HCT116 (cell line): Measurements from ENCODE around the gene ARNT2. TPM values are rescaled to one million over a fixed set of nuclear protein-coding genes. Genes with fewer than 3 reads are reported as not detected.
A peak's percentile ranks its signal among the peaks of the same experiment; 100 is the strongest.

Experiments
- ATAC-seq: fragments of 200-7000 bp; cut with Tn5 transposase; 2 replicates; pipeline ENCODE4 v1.9.1; 2020; ENCODE audit warnings: mild to moderate bottlenecking, moderate library complexity
- BruUV-seq: library from RNA; stranded (reverse); fragments of 400-500 nt; replicated peaks from 2 replicates; lab custom pipeline; 2021; lab: Mats Ljungman, UMichigan
- CTCF ChIA-PET: fragments of 300-600 bp; sonication (Branson Sonifier 250); formaldehyde crosslinking; loops from one replicate; lab custom pipeline; 2021; ENCODE audit warnings: antibody characterized with exemption; lab: Charles Lee
- POLR2A ChIA-PET: fragments of 300-600, 350-600 bp; sonication (Branson Sonifier 250); formaldehyde crosslinking; loops from one replicate; lab custom pipeline; 2021; ENCODE audit warnings: antibody characterized with exemption; lab: Charles Lee
- RAD21 ChIA-PET, 2 experiments: fragments of 300-600 bp; sonication (Branson Sonifier 250); formaldehyde crosslinking; loops; one replicate each; lab custom pipeline; 2023; ENCODE audit warnings: low total read pairs in 2 of 2; ENCODE audit not compliant: uncharacterized antibody in 2 of 2, unreplicated experiment in 2 of 2, low non-redundant PET in 1 of 2; lab: Charles Lee
- DNase-seq: peaks from one replicate; pipeline ENCODE4 v3.0.0-alpha.2; 2010; ENCODE audit warnings: low read depth, low spot score
- H2AFZ ChIP-seq: fragments of 200-600 bp; shearing (Covaris generic), sonication (generic); 2 replicates; pipeline ENCODE4 v1.6.1; 2017; ENCODE audit warnings: low read depth, mixed run types, mixed read lengths, antibody characterized with exemption, low read length; ENCODE audit not compliant: poor library complexity, severe bottlenecking
- H3K27ac ChIP-seq: 2 replicates; pipeline ENCODE4 v1.5.1; 2012; ENCODE audit warnings: low read depth, low read length
- H3K27me3 ChIP-seq: fragments of 200-600 bp; sonication (generic); 2 replicates; pipeline ENCODE4 v1.6.1; 2016; ENCODE audit warnings: mixed run types, low read length, mixed read lengths; ENCODE audit not compliant: insufficient read depth
- H3K36me3 ChIP-seq, 2 experiments: fragments of 200-500 bp in 1 of 2; fragments of 200-600 bp in 1 of 2; sonication (Bioruptor generic) in 1 of 2; sonication (generic) in 1 of 2; 2 replicates each; pipeline versions ENCODE4 v1.5.1 to v1.6.1; 2014 to 2016; ENCODE audit warnings: low read length in 2 of 2, inconsistent platforms in 1 of 2, mixed read lengths in 1 of 2, mixed run types in 1 of 2; ENCODE audit not compliant: insufficient read depth in 2 of 2, control insufficient read depth in 1 of 2
- H3K4me1 ChIP-seq, 2 experiments: fragments of 200-600 bp in 1 of 2; sonication (generic) in 1 of 2; 2 replicates each; pipeline versions ENCODE4 v1.5.1 to v1.6.1; 2012 to 2017; ENCODE audit warnings: low read length in 2 of 2, inconsistent platforms in 1 of 2, mild to moderate bottlenecking in 1 of 2, mixed read lengths in 1 of 2, mixed run types in 1 of 2, moderate library complexity in 1 of 2; ENCODE audit not compliant: insufficient read depth in 2 of 2, control insufficient read depth in 1 of 2
- H3K4me2 ChIP-seq: fragments of 200-600 bp; sonication (generic); 2 replicates; pipeline ENCODE4 v1.6.1; 2017; ENCODE audit warnings: mixed run types, low read length, mixed read lengths
- H3K4me3 ChIP-seq, 2 experiments: fragments of 200-600 bp in 1 of 2; sonication (generic) in 1 of 2; replicated peaks in 1 of 2; 2 replicates each; pipeline ENCODE4 v1.5.1; 2011 to 2016; ENCODE audit warnings: low read length in 2 of 2, control low read depth in 1 of 2, low read depth in 1 of 2, mild to moderate bottlenecking in 1 of 2, mixed read lengths in 1 of 2, mixed run types in 1 of 2
- H3K79me2 ChIP-seq: fragments of 200-600 bp; sonication (generic); 2 replicates; pipeline ENCODE4 v1.6.1; 2017; ENCODE audit warnings: mild to moderate bottlenecking, mixed run types, low read length, moderate library complexity, mixed read lengths; ENCODE audit not compliant: insufficient read depth
- H3K9ac ChIP-seq: fragments of 200-600 bp; sonication (generic); 2 replicates; pipeline ENCODE4 v1.6.1; 2016; ENCODE audit warnings: low read length, mixed read lengths
- H3K9me2 ChIP-seq: fragments of 200-600 bp; sonication (generic), shearing (Covaris generic); 2 replicates; pipeline ENCODE4 v1.6.1; 2017; ENCODE audit warnings: mixed run types, mild to moderate bottlenecking, moderate library complexity; ENCODE audit not compliant: insufficient read depth
- H3K9me3 ChIP-seq, 2 experiments: fragments of 200-500 bp in 1 of 2; fragments of 200-600 bp in 1 of 2; sonication (Bioruptor generic) in 1 of 2; sonication (generic) in 1 of 2; 2 replicates each; pipeline ENCODE4 v1.6.1; 2014 to 2017; ENCODE audit warnings: low read length in 2 of 2, mixed read lengths in 2 of 2, inconsistent platforms in 1 of 2, low read depth in 1 of 2, mild to moderate bottlenecking in 1 of 2, mixed run types in 1 of 2, moderate library complexity in 1 of 2; ENCODE audit not compliant: control insufficient read depth in 1 of 2, insufficient read depth in 1 of 2
- H4K20me1 ChIP-seq: fragments of 200-600 bp; sonication (generic), shearing (Covaris generic); 2 replicates; pipeline ENCODE4 v1.6.1; 2017; ENCODE audit warnings: mixed run types, mild to moderate bottlenecking, moderate library complexity; ENCODE audit not compliant: insufficient read depth
- CBX3 ChIP-seq: IDR thresholded peaks from 2 replicates; pipeline ENCODE4 v1.6.1; 2012; ENCODE audit warnings: low read depth
- ELF1 ChIP-seq: IDR thresholded peaks from 2 replicates; pipeline ENCODE4 v1.6.1; 2012; ENCODE audit warnings: low read depth, borderline replicate concordance
- EZH2phosphoT487 ChIP-seq: fragments of 200-600 bp; IDR thresholded peaks from 2 replicates; pipeline ENCODE4 v1.6.1; 2018; ENCODE audit warnings: antibody characterized with exemption, borderline replicate concordance
- FOSL1 ChIP-seq: IDR thresholded peaks from 2 replicates; pipeline ENCODE4 v1.6.1; 2012; ENCODE audit warnings: low read depth
- JUND ChIP-seq: IDR thresholded peaks from 2 replicates; pipeline ENCODE4 v1.6.1; 2012
- POLR2AphosphoS5 ChIP-seq: IDR thresholded peaks from 2 replicates; pipeline ENCODE4 v1.6.1; 2011; ENCODE audit warnings: mild to moderate bottlenecking, low read depth, low read length, moderate library complexity
- RAD21 ChIP-seq: IDR thresholded peaks from 2 replicates; pipeline ENCODE4 v1.6.1; 2012; ENCODE audit warnings: low read depth, mild to moderate bottlenecking
- SP1 ChIP-seq: IDR thresholded peaks from 2 replicates; pipeline ENCODE4 v1.6.1; 2012; ENCODE audit warnings: low read depth
- ZNF274 ChIP-seq: fragments of 200-500 bp; sonication (Bioruptor generic); IDR thresholded peaks from 2 replicates; pipeline ENCODE4 v1.6.1; 2014; ENCODE audit warnings: mild to moderate bottlenecking, low read depth, low read length, inconsistent platforms
- intact Hi-C: fragments of 100-400 bp; cut with micrococcal nuclease; formaldehyde crosslinking; loops from 2 replicates; pipeline ENCODE4 v1.10.0; 2022
- total RNA-seq: library from RNA; stranded (reverse); gene quantifications from one replicate; pipeline ENCODE4 v1.2.1, GENCODE V29; 2021; ENCODE audit not compliant: unreplicated experiment
- TF ChIP-seq, protein P1 (sequence below): IDR thresholded peaks from 2 replicates; pipeline ENCODE4 v1.6.1; 2011; ENCODE audit warnings: mild to moderate bottlenecking, low read length, moderate library complexity; ENCODE audit not compliant: insufficient replicate concordance; ENCODE audit errors: extremely low read depth
- TF ChIP-seq, protein P2 (sequence below): IDR thresholded peaks from 2 replicates; pipeline ENCODE4 v1.6.1; 2012

Gene ARNT2
- total RNA-seq, 1 experiment from 2014 or later = 3.0 TPM

DNA sequence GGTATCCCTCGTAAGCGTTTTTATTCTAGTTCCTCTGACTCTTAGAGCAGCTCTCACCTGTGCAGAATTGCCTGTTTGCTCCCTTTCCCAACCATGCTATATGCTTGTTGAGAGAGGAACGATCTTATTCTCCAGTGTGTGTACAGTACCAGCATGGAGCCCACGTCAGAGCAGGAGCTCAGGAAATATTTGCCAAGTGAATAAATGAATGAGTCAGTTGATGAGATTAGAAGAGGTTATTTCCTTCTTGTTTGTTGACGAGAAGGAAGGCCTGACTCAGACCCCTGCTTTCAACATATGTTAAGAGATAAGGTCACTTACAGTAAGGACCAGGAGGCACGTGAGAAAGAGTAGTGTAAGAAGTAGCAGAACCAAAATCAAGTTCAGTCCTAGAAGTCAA, 184.6 kb downstream of the ARNT2 start:
- BruUV-seq = no TSS peak
- no peak overlapping the region for H3K27ac ChIP-seq
- TF ChIP-seq FOSL1 = peak; percentile 54
- TF ChIP-seq, protein P1, sequence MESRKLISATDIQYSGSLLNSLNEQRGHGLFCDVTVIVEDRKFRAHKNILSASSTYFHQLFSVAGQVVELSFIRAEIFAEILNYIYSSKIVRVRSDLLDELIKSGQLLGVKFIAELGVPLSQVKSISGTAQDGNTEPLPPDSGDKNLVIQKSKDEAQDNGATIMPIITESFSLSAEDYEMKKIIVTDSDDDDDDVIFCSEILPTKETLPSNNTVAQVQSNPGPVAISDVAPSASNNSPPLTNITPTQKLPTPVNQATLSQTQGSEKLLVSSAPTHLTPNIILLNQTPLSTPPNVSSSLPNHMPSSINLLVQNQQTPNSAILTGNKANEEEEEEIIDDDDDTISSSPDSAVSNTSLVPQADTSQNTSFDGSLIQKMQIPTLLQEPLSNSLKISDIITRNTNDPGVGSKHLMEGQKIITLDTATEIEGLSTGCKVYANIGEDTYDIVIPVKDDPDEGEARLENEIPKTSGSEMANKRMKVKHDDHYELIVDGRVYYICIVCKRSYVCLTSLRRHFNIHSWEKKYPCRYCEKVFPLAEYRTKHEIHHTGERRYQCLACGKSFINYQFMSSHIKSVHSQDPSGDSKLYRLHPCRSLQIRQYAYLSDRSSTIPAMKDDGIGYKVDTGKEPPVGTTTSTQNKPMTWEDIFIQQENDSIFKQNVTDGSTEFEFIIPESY = no peak
- peak; percentile 60; the same call in 1 of the 2 replicates for TF ChIP-seq JUND
- TF ChIP-seq, protein P2, sequence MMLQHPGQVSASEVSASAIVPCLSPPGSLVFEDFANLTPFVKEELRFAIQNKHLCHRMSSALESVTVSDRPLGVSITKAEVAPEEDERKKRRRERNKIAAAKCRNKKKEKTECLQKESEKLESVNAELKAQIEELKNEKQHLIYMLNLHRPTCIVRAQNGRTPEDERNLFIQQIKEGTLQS = no peak
- TF ChIP-seq SP1 = peak; percentile 52; the same call in 1 of the 2 replicates
- ChIA-PET CTCF (no interaction called here), POLR2A (no interaction called here), RAD21 (no interaction called here)
- no peaks in the 10 kb centered on the region for H3K36me3 ChIP-seq
- H3K27me3 ChIP-seq = no peaks in the 10 kb centered on the region
- H3K4me2 ChIP-seq = peak overlapping the region; percentile 40
- DNase-seq (no peak), ATAC-seq (no peak)
- intact Hi-C loops = no loop called here
- no peaks in the 10 kb centered on the region for H3K79me2 ChIP-seq
- no peaks in the 10 kb centered on the region for H3K9me2 ChIP-seq
- no peak overlapping the region for H2AFZ ChIP-seq
- no peak overlapping the region for H3K9ac ChIP-seq
- peaks cover 5 to 34% of the 10 kb centered on the region in 2 experiments; a peak in 3 of 4 replicates for H3K4me1 ChIP-seq
- no peak overlapping the region for H3K4me3 ChIP-seq
- no peaks in the 10 kb centered on the region for H4K20me1 ChIP-seq
- no peaks in the 10 kb centered on the region for H3K9me3 ChIP-seq

DNA sequence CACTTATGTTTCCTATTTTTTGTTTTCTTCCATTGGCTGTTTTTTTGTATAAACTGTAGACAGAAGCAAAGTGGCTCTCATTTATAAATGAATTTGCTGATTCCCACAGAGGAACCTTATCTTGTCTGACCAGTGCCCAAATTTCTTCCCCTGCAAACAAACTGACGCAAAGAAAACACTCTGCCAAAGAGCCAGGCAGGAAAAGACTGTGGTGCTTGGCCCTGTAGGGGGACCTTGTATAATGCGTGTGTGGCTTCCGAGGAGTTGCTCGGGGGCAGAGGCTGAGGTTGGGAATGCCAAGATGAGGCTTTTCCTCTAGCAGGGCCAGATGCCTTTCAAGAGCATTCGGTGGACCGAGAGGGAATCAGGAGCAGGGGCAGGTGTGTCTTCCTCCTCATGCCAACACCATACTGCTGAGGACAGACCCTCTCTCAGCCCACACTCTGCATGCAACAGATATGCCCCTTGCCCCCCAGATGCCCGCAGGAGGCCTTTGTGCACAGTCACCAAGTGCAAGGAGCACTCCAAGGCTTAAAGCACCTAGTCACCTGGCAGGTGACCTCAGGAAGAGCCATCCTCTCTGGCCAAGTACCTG, 186.7 kb downstream of the ARNT2 start:
- ChIA-PET CTCF (no interaction called here), POLR2A (no interaction called here)

More for the DNA sequence above, 186.7 kb downstream of the ARNT2 start:
- BruUV-seq = no TSS peak
- Histone ChIP-seq H3K27me3 (no peaks in the 10 kb centered on the region), H3K9me3 (no peaks in the 10 kb centered on the region), H4K20me1 (no peaks in the 10 kb centered on the region), H3K4me1 (peaks cover 4 to 32% of the 10 kb centered on the region in 2 experiments; a peak in 3 of 4 replicates), H3K4me3 (no peak overlapping the region), H2AFZ (no peak overlapping the region), H3K9me2 (no peaks in the 10 kb centered on the region), H3K4me2 (no peak overlapping the region), H3K79me2 (no peaks in the 10 kb centered on the region)
- intact Hi-C loops = no loop called here
- ATAC-seq = no peak
- RAD21 ChIA-PET = no interaction called here
- TF ChIP-seq ELF1 (no peak), ZNF274 (no peak), POLR2AphosphoS5 (no peak), RAD21 (no peak), CBX3 (no peak), FOSL1 (no peak), EZH2phosphoT487 (no peak)
- TF ChIP-seq, protein P2 = no peak
- TF ChIP-seq, all 23 proteins: peak for 0
- DNase-seq = no peak
- no peaks in the 10 kb centered on the region for H3K36me3 ChIP-seq
- no peak overlapping the region for H3K27ac ChIP-seq
- no peak overlapping the region for H3K9ac ChIP-seq
